Forelimb muscle (tissue), 1 donor: ENCODE results near the gene KRT14. TPM values are rescaled to one million over a fixed set of nuclear protein-coding genes. Genes with fewer than 3 reads are reported as not detected.
"Not testable (repeated sequence)": the region's sequence is repeated elsewhere in the genome, so short reads cannot be mapped to it uniquely, and the experiment has no call there.

Experiments used
- DNase-seq: peaks from one replicate; pipeline ENCODE4 v3.0.0-alpha.2; 2013; ENCODE audit warnings: low read depth
- polyA plus RNA-seq: library from polyadenylated mRNA; unstranded; fragments of 120-200 nt; gene quantifications from one replicate; pipeline ENCODE4 v1.2.1, GENCODE V29; 2013; ENCODE audit not compliant: insufficient read length

KRT14 gene
- polyA plus RNA-seq, 1 donor: not detected

- no peak for DNase-seq
These were observed 38.5 kb downstream of the KRT14 start for GRCh38 chr17:41547921-41548843.

GRCh38 chr17:41547378-41547841 is 39.3 kb downstream of the KRT14 start:
- no peak for DNase-seq

- DNase-seq: no peak
These were observed 39.9 kb downstream of the KRT14 start for GRCh38 chr17:41546819-41547218.

GRCh38 chr17:41545829-41546410 is 40.8 kb downstream of the KRT14 start:
- no peak for DNase-seq

GRCh38 chr17:41544935-41545334 is 41.8 kb downstream of the KRT14 start:
- no peak for DNase-seq

- no peak for DNase-seq
These were observed 42.2 kb downstream of the KRT14 start for GRCh38 chr17:41544491-41544892.

GRCh38 chr17:41542786-41543185 is 43.9 kb downstream of the KRT14 start:
- not testable (repeated sequence) for DNase-seq

- DNase-seq: no peak
These were observed 44.3 kb downstream of the KRT14 start for GRCh38 chr17:41542357-41542756.

- DNase-seq: no peak
These were observed 45.6 kb downstream of the KRT14 start for GRCh38 chr17:41540921-41541625.

GRCh38 chr17:41539979-41540701 is 46.6 kb downstream of the KRT14 start:
- DNase-seq: no peak

- no peak for DNase-seq
These were observed 47.6 kb downstream of the KRT14 start for GRCh38 chr17:41539071-41539492.

- no peak for DNase-seq
These were observed 48.1 kb downstream of the KRT14 start for GRCh38 chr17:41538565-41538991.

- no peak for DNase-seq
These were observed 48.7 kb downstream of the KRT14 start for GRCh38 chr17:41537990-41538389.

- no peak for DNase-seq
These were observed 49.1 kb downstream of the KRT14 start for GRCh38 chr17:41537614-41537954.

GRCh38 chr17:41536741-41537613 is 49.7 kb downstream of the KRT14 start:
- no peak for DNase-seq

GRCh38 chr17:41535764-41536481 is 50.8 kb downstream of the KRT14 start:
- DNase-seq: no peak

GRCh38 chr17:41534899-41535546 is 51.7 kb downstream of the KRT14 start:
- DNase-seq: no peak

- DNase-seq: no peak
These were observed 53.1 kb downstream of the KRT14 start for GRCh38 chr17:41533613-41534012.

- no peak for DNase-seq
These were observed 53.6 kb downstream of the KRT14 start for GRCh38 chr17:41532947-41533570.
